ENCODE measurements around the gene RIC8B. TPM values are rescaled to one million over a fixed set of nuclear protein-coding genes. Genes with fewer than 3 reads are reported as not detected.

Gene RIC8B
- total and polyA plus RNA-seq, 2 of the 13 experiments (the other 11 are each of a cell fraction or from before 2014, with no cell fraction given) = 5.1 to 7.5 TPM

GRCh38 chr12:106774005-106774807 is at the start of gene RIC8B (continued):
- TF ChIP-seq, protein P1, sequence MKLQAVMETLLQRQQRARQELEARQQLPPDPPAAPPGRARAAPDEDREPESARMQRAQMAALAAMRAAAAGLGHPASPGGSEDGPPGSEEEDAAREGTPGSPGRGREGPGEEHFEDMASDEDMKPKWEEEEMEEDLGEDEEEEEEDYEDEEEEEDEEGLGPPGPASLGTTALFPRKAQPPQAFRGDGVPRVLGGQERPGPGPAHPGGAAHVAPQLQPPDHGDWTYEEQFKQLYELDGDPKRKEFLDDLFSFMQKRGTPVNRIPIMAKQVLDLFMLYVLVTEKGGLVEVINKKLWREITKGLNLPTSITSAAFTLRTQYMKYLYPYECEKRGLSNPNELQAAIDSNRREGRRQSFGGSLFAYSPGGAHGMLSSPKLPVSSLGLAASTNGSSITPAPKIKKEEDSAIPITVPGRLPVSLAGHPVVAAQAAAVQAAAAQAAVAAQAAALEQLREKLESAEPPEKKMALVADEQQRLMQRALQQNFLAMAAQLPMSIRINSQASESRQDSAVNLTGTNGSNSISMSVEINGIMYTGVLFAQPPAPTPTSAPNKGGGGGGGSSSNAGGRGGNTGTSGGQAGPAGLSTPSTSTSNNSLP (IDR thresholded peaks at IDR 0.05; ENCODE audit: low read depth, low read length) = peak; percentile 68; the same call in 1 of the 2 replicates
- TF ChIP-seq FOXP4 (CRISPR knock-in tag; IDR thresholded peaks at IDR 0.05) = no peak
- TF ChIP-seq CSRNP2 (CRISPR knock-in tag; conservative IDR thresholded peaks at IDR 0.05; ENCODE audit: low read depth) = no peak
- peak; percentile 67 for TF ChIP-seq ZNF768 (CRISPR knock-in tag; IDR thresholded peaks at IDR 0.05)
- TF ChIP-seq WIZ (CRISPR knock-in tag; IDR thresholded peaks at IDR 0.05) = no peak; the same call in 1 of the 2 replicates
- TF ChIP-seq, protein P2, sequence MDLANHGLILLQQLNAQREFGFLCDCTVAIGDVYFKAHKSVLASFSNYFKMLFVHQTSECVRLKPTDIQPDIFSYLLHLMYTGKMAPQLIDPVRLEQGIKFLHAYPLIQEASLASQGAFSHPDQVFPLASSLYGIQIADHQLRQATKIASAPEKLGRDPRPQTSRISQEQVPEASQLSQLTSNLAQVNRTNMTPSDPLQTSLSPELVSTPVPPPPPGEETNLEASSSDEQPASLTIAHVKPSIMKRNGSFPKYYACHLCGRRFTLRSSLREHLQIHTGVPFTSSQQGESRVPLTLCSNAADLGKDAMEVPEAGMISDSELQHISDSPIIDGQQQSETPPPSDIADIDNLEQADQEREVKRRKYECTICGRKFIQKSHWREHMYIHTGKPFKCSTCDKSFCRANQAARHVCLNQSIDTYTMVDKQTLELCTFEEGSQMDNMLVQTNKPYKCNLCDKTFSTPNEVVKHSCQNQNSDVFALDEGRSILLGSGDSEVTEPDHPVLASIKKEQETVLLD (CRISPR knock-in tag; IDR thresholded peaks at IDR 0.05; ENCODE audit: low read depth) = peak; percentile 90
- peak; percentile 80; the same call in 1 of the 2 replicates for TF ChIP-seq BCL3 (CRISPR knock-in tag; IDR thresholded peaks at IDR 0.05)
- peak; percentile 45; the same call in 1 of the 2 replicates for TF ChIP-seq DR1 (CRISPR knock-in tag; IDR thresholded peaks at IDR 0.05)
- peak; percentile 33; the same call in 1 of the 2 replicates for TF ChIP-seq ZNF331 (CRISPR knock-in tag; IDR thresholded peaks at IDR 0.05)
- TF ChIP-seq JUN (CRISPR knock-in tag; IDR thresholded peaks at IDR 0.05) = peak; percentile 67; the same call in 1 of the 2 replicates
- TF ChIP-seq ZNF441 (CRISPR knock-in tag; IDR thresholded peaks at IDR 0.05; ENCODE audit: borderline replicate concordance) = 0 out of 2 replicates have a peak, but pooled peaks have one; percentile 23
- peak; percentile 57; the same call in 1 of the 2 replicates for TF ChIP-seq KDM3A (CRISPR knock-in tag; IDR thresholded peaks at IDR 0.05; ENCODE audit: low read depth)
- peak; percentile 3; the same call in 1 of the 2 replicates for TF ChIP-seq ZNF256 (CRISPR knock-in tag; conservative IDR thresholded peaks at IDR 0.05)
- peak; percentile 85 for TF ChIP-seq KMT2B (CRISPR knock-in tag; IDR thresholded peaks at IDR 0.05)
- TF ChIP-seq U2AF1 (optimal IDR thresholded peaks at IDR 0.05; ENCODE audit: low read depth, low read length) = no peak
- no peak for TF ChIP-seq ATAD3A (CRISPR knock-in tag; IDR thresholded peaks at IDR 0.05)
- TF ChIP-seq, protein P3, sequence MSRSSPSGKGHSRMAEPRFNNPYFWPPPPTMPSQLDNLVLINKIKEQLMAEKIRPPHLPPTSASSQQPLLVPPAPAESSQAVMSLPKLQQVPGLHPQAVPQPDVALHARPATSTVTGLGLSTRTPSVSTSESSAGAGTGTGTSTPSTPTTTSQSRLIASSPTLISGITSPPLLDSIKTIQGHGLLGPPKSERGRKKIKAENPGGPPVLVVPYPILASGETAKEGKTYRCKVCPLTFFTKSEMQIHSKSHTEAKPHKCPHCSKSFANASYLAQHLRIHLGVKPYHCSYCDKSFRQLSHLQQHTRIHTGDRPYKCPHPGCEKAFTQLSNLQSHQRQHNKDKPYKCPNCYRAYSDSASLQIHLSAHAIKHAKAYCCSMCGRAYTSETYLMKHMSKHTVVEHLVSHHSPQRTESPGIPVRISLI (CRISPR knock-in tag; IDR thresholded peaks at IDR 0.05; ENCODE audit: borderline replicate concordance) = no peak; the same call in 1 of the 2 replicates
- peak; percentile 96 for TF ChIP-seq ZNF501 (CRISPR knock-in tag; IDR thresholded peaks at IDR 0.05)

All from HepG2 (cell line).